Testis (tissue), 2 donors: ENCODE data around the gene ARAP1.

ENCODE experiments used
- POLR2A ChIP-seq: fragments of 450-650 bp; IDR thresholded peaks from one replicate; pipeline ENCODE4 v1.6.1; 2017; ENCODE audit warnings: antibody characterized with exemption, mild to moderate bottlenecking, moderate library complexity
- TF ChIP-seq, protein P1 (sequence below), 3 experiments: fragments of 450-650 bp in 2 of 3; fragments of 200-600 bp in 1 of 3; sonication (generic) in 1 of 3; IDR thresholded peaks; one replicate each; pipeline ENCODE4 v1.5.1; 2016 to 2019; ENCODE audit warnings: antibody characterized with exemption in 3 of 3, mild to moderate bottlenecking in 2 of 3, moderate library complexity in 1 of 3

DNA sequence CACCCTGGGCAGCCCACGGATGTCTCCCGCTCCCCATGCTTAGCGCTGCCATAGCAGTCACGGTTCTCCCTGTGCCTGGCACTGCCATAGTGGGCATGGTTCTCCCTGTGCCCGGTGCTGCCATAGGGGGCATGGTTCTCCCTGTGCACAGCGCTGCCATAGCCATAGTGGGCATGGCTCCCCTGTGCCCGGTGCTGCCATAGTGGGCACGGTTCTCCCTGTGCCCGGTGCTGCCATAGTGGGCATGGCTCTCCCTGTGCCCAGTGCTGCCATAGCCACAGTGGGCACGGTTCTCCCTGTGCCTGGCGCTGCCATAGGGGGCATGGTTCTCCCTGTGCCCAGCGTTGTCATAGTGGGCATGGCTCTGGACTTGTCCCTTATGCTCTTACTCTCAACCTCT, 19.9 kb upstream of the ARAP1 start:
- TF ChIP-seq POLR2A, result no peak
- TF ChIP-seq, protein P1, sequence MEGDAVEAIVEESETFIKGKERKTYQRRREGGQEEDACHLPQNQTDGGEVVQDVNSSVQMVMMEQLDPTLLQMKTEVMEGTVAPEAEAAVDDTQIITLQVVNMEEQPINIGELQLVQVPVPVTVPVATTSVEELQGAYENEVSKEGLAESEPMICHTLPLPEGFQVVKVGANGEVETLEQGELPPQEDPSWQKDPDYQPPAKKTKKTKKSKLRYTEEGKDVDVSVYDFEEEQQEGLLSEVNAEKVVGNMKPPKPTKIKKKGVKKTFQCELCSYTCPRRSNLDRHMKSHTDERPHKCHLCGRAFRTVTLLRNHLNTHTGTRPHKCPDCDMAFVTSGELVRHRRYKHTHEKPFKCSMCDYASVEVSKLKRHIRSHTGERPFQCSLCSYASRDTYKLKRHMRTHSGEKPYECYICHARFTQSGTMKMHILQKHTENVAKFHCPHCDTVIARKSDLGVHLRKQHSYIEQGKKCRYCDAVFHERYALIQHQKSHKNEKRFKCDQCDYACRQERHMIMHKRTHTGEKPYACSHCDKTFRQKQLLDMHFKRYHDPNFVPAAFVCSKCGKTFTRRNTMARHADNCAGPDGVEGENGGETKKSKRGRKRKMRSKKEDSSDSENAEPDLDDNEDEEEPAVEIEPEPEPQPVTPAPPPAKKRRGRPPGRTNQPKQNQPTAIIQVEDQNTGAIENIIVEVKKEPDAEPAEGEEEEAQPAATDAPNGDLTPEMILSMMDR (IDR thresholded peaks at IDR 0.05), result no peak
